HG02588 (cell line): ENCODE results near the gene FAU.

Experiments used
- ATAC-seq: cut with Tn5 transposase; IDR thresholded peaks from one replicate; pipeline ENCODE4 v1.9.1; 2021; ENCODE audit warnings: mild to moderate bottlenecking, moderate library complexity; ENCODE audit not compliant: unreplicated experiment

The FAU gene

DNA sequence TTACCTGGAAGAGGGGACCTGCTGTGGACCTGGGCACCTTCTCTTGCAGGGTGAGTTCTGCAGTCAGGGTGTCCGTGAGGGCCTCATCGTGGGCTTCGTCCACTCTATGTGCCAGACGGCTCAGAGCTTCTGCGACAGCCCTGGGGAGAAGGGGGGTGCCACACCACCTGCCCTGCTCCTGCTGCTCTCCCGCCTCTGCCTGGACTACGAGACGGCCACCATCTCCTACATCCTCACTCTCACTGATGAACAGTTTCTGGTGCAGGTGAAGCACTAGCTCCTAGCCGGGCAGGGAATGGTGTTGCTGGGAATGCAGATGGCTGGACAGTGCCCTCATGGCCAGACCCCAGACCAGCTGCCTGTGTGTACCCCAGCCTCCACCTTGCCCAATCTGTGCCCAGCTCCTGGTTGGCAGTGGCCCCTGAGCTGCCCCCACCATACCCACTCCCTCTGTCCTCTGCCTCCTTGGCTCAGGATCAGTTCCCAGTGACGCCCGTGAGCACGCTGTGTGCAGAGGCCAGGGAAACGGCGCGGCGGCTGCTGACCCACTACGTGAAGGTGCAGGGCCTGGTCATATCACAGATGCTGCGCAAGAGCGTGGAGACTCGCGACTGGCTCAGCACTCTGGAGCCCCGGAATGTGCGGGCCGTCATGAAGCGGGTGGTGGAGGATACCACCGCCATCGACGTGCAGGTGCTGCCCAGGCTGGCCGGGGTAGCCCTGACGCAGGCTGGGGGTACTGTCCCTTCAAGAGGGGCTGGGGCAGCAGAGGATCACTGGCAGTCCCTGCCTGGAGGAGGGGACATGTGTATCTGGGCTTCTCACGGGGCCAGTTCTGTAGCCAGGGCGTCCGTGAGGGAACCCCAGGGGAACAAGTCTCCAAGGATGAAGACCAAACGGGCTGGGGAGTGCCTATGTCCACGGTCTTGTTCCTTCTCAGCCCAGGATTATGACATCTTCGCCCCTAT, 12.4 kb downstream of the FAU start:
- ATAC-seq = no peak

DNA sequence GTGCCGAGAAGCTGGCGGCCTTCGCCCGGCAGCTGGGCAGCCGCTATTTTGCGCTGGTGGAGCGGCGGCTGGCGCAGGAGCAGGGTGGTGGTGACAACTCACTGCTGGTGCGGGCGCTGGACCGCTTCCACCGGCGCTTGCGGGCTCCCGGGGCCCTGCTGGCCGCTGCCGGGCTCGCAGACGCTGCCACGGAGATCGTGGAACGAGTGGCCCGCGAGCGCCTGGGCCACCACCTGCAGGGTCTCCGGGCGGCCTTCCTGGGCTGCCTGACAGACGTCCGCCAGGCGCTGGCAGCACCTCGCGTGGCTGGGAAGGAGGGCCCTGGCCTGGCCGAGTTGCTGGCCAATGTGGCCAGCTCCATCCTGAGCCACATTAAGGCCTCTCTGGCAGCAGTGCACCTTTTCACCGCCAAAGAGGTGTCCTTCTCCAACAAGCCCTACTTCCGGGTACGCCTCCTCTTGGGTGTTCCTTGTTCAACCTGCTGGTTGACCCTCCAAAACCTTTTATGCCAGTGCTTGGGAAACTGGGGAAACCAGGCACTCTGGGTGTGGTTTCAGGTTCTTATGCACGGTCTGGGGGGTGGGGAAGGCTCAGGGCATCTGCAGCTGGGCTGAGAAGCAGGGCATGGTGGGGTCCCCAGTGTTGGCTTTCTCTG, 13.3 kb downstream of the FAU start:
- ATAC-seq = no peak

DNA sequence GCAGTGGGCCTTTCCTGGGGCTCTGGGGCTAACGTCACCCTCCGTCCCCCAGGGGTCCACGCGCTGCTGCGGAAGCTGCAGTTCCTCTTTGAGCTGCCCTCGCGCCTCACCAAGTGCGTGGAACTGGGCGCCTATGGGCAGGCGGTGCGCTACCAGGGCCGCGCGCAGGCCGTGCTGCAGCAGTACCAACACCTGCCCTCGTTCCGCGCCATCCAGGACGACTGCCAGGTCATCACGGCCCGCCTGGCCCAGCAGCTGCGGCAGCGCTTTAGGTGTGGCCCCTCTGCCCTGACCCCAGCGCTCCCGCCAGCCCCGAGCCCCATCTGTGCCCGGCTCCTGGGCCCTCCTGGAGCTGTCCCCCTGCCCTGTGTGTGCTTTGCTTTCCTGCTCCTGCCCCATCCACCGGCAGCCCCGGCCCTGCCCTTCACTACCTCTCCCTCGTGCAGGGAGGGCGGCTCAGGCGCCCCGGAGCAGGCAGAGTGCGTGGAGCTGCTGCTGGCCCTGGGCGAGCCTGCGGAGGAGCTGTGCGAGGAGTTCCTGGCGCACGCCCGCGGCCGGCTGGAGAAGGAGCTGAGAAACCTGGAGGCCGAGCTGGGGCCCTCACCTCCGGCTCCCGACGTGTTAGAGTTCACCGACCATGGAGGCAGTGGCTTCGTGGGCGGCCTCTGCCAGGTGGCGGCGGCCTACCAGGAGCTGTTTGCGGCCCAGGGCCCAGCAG, 14.0 kb downstream of the FAU start:
- ATAC-seq = no peak

DNA sequence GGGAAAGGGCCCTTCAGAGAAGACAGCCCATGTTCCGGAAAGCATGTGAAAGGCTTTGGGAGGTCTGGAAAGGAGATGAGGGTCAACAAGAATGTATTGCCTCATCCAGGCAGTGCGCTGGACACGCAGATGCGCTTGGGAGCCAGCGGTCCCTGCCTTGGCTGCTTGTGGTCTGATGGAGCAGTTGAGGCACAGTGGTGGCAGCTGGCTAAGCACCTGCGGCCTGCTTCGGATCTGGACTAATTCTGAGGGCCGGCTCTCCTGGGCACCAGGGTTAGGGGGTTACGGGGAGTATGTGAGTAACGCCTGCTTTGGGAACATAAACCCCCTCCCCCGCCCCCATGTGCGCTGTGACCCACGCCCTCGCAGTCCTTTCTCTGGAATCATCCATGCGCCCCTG, 14.9 kb downstream of the FAU start:
- no peak for ATAC-seq

DNA sequence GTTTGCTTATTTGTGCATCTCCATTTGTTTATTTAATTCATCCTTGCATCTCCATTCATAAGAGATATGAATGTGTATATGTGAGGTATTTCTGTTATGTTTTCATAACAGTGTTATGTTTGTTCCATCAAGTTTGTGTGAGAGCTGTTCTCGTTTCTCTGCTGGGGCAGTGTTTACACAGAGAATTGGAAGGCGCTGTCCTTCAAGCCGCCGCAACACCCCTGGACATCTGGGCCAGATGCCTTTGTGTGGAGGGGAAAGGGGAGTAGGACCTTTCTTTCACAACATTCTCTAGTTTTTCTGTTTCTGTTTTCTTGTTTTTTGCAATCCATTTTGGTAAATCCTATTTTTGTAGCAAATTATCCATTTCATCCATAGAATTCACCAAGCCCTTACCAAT, 17.3 kb downstream of the FAU start:
- no peak for ATAC-seq

DNA sequence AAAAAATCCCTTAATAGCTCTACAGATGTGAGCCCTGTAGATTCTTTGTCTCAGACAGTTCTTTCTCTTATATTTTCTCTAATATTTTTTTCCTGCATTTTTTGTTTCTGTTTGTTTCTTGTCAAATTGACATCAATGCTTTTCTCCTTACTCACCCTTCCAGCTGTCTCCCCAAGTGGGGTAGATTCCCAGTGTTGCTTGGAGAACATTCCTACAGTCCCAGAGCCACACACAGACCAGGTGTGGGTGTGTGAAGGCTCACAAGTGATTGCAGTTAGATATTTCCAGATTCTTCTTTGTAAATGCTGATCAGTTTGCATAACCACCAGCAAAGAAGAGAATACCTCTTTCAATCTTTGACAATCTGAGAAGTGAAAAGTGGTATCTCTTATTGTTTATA, 18.5 kb downstream of the FAU start:
- no peak for ATAC-seq

DNA sequence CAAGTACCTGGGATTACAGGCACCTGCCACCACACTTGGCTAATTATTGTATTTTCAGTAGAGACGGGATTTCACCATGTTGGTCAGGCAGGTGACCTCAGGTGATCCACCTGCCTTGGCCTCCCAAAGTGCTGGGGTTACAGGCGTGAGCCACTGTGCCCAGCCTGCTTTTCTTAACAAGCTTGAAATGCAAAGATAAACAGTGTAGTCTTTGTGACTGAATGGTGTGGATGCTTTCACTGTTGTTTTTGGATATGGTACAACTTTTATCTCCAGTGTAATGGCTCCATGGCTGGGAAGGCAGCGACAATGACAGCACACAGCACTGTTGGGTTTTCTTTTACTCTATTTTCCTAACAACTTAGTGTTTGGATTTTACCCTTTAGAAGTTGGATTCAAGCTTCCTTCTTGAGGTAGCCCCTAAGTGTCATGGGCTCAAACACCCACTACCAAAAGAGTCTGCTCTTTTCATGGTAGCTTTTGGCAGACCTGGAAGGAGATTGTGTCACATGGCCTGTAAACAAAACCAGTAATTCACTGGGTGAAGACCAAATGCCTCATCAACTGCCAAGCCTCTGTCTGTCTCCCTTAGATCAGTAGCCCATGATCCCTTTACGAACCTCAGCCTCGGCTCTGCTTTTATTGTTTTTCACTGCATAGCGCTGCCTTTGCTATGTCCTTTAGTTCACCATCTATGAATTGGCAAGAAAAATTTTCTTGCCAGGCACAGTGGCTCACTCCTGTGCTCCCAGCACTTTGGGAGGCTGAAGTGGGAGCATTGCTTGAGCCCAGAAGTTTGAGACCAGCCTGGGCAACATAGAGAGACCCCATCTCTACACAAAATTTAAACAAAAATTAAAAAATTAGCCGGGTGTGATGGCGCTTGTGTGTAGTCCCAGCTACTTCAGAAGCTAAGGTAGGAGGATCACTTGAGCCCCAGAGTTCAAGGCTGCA, 19.5 kb downstream of the FAU start:
- no peak for ATAC-seq

DNA sequence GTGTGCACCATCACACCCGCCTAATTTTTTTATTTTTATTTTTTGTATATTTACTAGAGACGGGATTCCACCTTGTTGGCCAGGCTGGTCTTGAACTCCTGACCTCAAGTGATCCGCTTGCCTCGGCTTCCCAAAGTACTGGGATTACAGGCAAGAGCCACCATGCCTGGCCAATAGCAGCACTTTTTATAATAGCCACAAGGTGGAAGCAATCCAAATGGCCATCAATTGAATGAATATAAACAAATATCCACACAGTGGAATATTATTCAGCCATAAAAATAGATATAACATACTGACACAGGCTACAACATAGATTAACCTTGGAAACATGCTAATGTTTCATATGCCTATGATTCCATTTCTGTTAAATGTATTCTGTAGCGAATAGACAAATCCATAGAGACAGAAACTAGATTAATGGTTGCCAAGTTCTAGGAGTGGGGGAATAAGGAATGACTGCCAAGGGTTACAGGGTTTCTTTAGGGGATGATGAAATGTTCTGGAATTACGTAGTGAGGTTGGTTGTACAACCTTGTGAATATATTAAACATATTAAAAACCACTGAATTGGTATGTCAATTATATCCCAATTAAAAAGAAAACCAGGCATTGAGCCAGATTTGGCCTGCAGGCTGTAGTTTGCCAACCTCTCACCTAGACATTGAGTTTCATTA, 21.1 kb downstream of the FAU start:
- ATAC-seq = no peak

DNA sequence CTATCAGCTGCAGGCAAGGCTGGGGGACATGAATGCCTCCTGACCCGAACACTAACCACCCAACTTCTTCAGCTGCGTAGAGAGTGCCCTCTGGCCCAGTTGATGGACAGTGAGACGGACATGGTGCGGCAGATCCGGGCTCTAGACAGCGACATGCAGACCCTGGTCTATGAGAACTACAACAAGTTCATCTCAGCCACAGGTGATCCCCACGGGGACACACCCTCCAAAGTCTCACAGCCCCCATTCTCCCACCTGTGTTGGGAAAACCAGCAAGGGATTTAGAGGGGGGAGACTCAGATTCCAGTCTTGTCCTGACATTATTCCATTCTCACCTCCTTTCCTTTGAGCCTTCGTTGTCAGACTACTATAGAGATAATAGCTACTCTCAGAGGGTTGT, 25.0 kb downstream of the FAU start:
- ATAC-seq = no peak

DNA sequence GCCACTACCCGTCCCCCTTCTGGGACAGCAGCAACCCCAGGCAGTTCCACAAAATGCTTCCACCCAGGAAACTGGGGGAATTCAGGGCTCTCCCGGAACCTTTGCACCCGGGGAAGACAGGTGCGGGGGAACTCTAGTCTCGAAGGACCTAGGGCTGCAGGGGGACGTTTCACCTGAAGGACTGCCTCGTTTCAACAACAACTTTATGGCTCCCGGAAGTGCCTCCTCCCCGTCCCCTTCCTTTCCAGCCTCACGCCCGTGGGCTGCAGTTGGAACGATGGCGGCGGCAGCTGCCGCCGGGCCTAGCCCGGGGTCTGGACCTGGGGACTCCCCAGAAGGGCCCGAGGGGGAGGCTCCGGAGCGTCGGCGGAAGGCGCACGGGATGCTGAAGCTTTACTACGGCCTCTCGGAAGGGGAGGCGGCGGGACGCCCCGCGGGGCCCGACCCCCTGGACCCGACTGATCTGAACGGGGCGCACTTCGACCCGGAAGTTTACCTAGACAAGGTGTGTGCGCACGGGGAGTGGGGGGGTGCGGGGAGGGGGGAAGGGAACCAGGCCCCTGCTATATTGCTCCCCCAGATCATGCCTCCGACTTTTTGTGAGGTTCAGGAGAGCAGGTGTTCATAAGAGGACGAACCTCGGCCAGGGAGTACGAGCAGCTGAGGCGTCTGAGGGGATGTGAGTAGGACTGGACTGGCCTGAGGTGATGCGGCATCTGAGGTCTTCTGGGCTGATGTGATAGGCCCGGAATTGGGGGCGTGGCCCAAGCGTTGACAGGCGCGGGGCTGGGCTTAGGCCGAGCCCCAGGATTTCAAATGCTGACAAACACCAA, 25.7 kb downstream of the FAU start, which contains the start of gene VPS51:
Gene VPS51 (plus strand): TSS at position 241 of the 833 bp plus-strand sequence. CDS start 37 bp downstream, at position 278.
- ATAC-seq = peak; percentile 74

DNA sequence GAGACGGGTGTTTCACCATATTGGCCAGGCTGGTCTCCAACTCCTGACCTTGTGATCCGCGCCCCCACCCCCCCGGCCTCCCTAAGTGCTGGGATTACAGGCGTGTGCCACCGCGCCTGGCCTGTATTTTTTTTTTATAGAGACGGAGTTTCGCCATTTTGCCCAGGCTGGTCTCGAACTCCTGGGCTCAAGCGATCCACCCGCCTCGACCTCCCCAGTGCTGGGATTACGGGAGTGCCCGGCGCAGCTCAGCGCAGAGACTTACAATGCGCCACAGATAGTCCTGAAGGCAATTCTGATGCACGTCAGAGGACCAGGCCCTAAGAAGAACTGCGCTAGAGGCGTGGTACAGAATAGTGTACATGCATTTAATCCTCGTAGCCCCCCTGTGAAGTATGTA, 26.5 kb downstream of the FAU start:
- no peak for ATAC-seq

DNA sequence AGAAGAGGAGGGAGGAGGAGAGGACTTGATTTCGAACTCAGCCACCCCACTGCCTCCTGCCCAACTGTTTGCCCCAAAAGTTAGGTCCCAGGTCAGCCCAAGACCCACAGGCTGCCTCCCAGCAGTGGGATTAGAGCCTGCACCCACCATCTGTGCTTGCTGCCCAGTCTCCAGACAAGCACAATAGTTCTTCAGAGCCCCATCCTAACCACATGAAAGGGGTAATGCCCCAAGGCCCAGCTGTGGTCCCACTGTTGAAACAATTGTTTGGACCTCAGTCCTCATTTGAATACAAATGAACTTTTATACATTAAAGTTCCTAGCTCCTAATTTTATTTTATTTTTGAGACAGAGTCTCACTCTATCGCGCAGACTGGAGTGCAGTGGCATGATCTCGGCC, 31.3 kb downstream of the FAU start:
- ATAC-seq = no peak

DNA sequence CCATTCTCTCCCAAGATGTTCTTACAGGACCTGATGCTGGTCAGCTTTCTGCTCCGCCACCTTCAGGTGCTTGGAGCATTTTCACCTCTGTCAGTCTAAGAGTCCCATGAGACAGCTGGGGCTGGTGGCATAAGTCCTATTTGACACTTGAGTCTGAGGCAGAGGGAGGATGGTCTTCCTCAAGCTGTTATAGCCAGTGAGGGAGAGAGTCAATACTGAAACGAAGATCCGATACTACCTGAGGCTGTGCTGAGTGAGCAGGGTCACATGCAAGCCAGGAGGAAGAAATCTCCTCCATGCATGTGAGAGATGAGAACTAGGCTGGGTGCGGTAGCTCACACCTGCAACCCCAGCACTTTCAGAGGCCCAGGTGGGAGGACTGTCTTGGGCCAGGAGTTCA, 32.3 kb downstream of the FAU start:
- ATAC-seq = no peak

DNA sequence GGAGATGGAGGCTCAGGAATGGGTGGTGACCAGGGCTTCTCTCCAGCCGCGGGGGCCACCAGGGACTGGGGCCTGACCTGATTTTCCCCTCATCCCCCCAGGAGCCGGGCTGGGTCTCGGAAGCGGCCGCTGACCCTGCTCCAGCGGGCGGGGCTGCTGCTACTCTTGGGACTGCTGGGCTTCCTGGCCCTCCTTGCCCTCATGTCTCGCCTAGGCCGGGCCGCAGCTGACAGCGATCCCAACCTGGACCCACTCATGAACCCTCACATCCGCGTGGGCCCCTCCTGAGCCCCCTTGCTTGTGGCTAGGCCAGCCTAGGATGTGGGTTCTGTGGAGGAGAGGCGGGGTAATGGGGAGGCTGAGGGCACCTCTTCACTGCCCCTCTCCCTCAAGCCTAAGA, 34.1 kb downstream of the FAU start:
- ATAC-seq = no peak

DNA sequence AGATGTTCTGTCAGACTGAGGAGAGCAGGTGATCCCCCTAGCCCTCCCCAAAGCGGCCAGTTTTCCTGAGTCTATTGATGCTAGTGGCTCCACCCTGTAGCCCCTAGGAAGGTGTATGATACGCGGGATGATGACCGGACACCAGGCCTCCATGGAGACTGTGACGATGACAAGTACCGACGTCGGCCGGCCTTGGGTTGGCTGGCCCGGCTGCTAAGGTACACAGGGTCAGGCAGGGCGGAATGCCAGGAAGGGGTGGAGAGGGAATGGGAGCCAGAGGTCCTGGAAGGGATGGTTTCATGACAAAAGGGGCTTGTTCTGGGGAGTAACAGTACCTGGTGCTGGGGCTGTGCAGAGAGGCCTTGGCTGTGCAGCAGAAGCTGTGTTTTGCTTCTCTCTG, 34.7 kb downstream of the FAU start:
- ATAC-seq = no peak

DNA sequence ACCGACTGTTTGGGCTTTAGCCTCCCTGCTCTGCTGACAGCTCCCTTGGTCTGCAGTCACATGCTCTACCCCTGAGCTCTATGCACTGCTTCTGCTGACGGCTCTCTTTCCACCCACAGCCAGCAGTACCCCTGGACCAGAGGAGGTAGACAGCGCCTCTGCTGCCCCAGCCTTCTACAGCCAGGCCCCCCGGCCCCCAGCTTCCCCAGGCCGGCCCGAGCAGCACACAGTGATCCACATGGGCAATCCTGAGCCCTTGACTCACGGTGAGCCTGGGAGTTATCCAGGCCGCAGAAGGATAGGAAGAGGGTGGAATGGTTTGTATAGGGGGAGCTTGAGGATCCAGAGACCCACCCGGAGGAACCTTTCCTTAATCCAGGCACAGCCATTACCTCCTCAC, 35.1 kb downstream of the FAU start:
- no peak for ATAC-seq

DNA sequence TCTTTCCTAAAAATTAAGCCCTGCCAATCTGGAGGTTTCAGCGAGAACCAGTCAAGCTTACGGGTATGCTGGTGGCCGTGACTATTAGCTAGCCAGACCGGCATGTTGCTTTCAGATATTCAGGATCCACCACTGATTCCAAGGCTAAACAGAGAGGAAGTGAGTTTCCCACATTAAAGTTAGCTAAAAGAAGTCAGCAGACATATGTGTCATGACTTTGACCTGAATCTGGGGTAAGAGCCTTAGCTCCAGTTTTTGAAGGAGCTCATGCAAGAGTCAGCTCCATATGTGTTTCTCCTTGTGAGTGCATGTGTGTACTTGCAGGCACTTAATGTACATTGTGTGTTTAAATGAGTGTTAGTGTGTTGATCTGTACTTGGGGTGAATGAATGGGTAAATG, 36.5 kb downstream of the FAU start:
- no peak for ATAC-seq

DNA sequence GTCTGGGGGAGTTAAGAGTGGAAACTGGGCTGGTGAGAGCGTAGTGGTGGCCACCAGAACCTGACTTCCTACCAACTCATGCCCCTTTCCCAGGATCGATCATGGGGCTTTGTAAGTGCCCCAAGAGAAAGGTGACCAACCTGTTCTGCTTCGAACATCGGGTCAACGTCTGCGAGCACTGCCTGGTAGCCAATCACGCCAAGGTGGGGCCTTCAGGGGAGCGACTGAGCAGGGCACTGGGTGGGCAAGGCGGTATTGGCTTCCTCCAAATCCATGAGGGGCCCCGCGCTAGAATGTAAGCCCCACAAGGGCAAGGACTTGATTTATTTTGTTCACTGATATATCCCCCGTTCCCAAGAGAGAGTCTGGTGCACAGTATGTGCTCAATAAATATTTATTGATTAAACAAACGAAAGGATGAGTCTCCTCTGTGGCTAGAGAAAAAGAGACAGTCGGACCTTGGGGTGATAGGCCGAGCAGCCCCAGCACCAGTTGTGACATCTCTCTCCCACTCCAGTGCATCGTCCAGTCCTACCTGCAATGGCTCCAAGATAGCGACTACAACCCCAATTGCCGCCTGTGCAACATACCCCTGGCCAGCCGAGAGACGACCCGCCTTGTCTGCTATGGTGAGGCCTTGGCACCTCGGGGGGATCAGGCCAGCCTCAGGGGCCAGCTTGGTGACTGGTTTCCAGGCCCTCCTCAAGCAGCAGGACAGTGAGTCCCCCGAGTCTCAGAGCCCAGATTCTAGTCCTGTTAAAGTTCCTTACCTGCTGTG, 37.1 kb downstream of the FAU start:
- ATAC-seq = no peak
